HCT116 (cell line): ENCODE results near the gene OPCML. TPM values are rescaled to one million over a fixed set of nuclear protein-coding genes. Genes with fewer than 3 reads are reported as not detected.

Experiments used
- ATAC-seq: fragments of 200-7000 bp; cut with Tn5 transposase; 2 replicates; pipeline ENCODE4 v1.9.1; 2020; ENCODE audit warnings: mild to moderate bottlenecking, moderate library complexity
- BruUV-seq: library from RNA; stranded (reverse); fragments of 400-500 nt; replicated peaks from 2 replicates; lab custom pipeline; 2021; lab: Mats Ljungman, UMichigan
- CTCF ChIA-PET: fragments of 300-600 bp; sonication (Branson Sonifier 250); formaldehyde crosslinking; loops from one replicate; lab custom pipeline; 2021; ENCODE audit warnings: antibody characterized with exemption; lab: Charles Lee
- POLR2A ChIA-PET: fragments of 300-600, 350-600 bp; sonication (Branson Sonifier 250); formaldehyde crosslinking; loops from one replicate; lab custom pipeline; 2021; ENCODE audit warnings: antibody characterized with exemption; lab: Charles Lee
- RAD21 ChIA-PET, 2 experiments: fragments of 300-600 bp; sonication (Branson Sonifier 250); formaldehyde crosslinking; loops; one replicate each; lab custom pipeline; 2023; ENCODE audit warnings: low total read pairs in 2 of 2; ENCODE audit not compliant: uncharacterized antibody in 2 of 2, unreplicated experiment in 2 of 2, low non-redundant PET in 1 of 2; lab: Charles Lee
- DNase-seq: peaks from one replicate; pipeline ENCODE4 v3.0.0-alpha.2; 2010; ENCODE audit warnings: low read depth, low spot score
- H2AFZ ChIP-seq: fragments of 200-600 bp; shearing (Covaris generic), sonication (generic); 2 replicates; pipeline ENCODE4 v1.6.1; 2017; ENCODE audit warnings: low read depth, mixed run types, mixed read lengths, antibody characterized with exemption, low read length; ENCODE audit not compliant: poor library complexity, severe bottlenecking
- H3K27ac ChIP-seq: 2 replicates; pipeline ENCODE4 v1.5.1; 2012; ENCODE audit warnings: low read depth, low read length
- H3K27me3 ChIP-seq: fragments of 200-600 bp; sonication (generic); 2 replicates; pipeline ENCODE4 v1.6.1; 2016; ENCODE audit warnings: mixed run types, low read length, mixed read lengths; ENCODE audit not compliant: insufficient read depth
- H3K36me3 ChIP-seq, 2 experiments: fragments of 200-500 bp in 1 of 2; fragments of 200-600 bp in 1 of 2; sonication (Bioruptor generic) in 1 of 2; sonication (generic) in 1 of 2; 2 replicates each; pipeline versions ENCODE4 v1.5.1 to v1.6.1; 2014 to 2016; ENCODE audit warnings: low read length in 2 of 2, inconsistent platforms in 1 of 2, mixed read lengths in 1 of 2, mixed run types in 1 of 2; ENCODE audit not compliant: insufficient read depth in 2 of 2, control insufficient read depth in 1 of 2
- H3K4me1 ChIP-seq, 2 experiments: fragments of 200-600 bp in 1 of 2; sonication (generic) in 1 of 2; 2 replicates each; pipeline versions ENCODE4 v1.5.1 to v1.6.1; 2012 to 2017; ENCODE audit warnings: low read length in 2 of 2, inconsistent platforms in 1 of 2, mild to moderate bottlenecking in 1 of 2, mixed read lengths in 1 of 2, mixed run types in 1 of 2, moderate library complexity in 1 of 2; ENCODE audit not compliant: insufficient read depth in 2 of 2, control insufficient read depth in 1 of 2
- H3K4me2 ChIP-seq: fragments of 200-600 bp; sonication (generic); 2 replicates; pipeline ENCODE4 v1.6.1; 2017; ENCODE audit warnings: mixed run types, low read length, mixed read lengths
- H3K4me3 ChIP-seq, 2 experiments: fragments of 200-600 bp in 1 of 2; sonication (generic) in 1 of 2; replicated peaks in 1 of 2; 2 replicates each; pipeline ENCODE4 v1.5.1; 2011 to 2016; ENCODE audit warnings: low read length in 2 of 2, control low read depth in 1 of 2, low read depth in 1 of 2, mild to moderate bottlenecking in 1 of 2, mixed read lengths in 1 of 2, mixed run types in 1 of 2
- H3K79me2 ChIP-seq: fragments of 200-600 bp; sonication (generic); 2 replicates; pipeline ENCODE4 v1.6.1; 2017; ENCODE audit warnings: mild to moderate bottlenecking, mixed run types, low read length, moderate library complexity, mixed read lengths; ENCODE audit not compliant: insufficient read depth
- H3K9ac ChIP-seq: fragments of 200-600 bp; sonication (generic); 2 replicates; pipeline ENCODE4 v1.6.1; 2016; ENCODE audit warnings: low read length, mixed read lengths
- H3K9me2 ChIP-seq: fragments of 200-600 bp; sonication (generic), shearing (Covaris generic); 2 replicates; pipeline ENCODE4 v1.6.1; 2017; ENCODE audit warnings: mixed run types, mild to moderate bottlenecking, moderate library complexity; ENCODE audit not compliant: insufficient read depth
- H3K9me3 ChIP-seq, 2 experiments: fragments of 200-500 bp in 1 of 2; fragments of 200-600 bp in 1 of 2; sonication (Bioruptor generic) in 1 of 2; sonication (generic) in 1 of 2; 2 replicates each; pipeline ENCODE4 v1.6.1; 2014 to 2017; ENCODE audit warnings: low read length in 2 of 2, mixed read lengths in 2 of 2, inconsistent platforms in 1 of 2, low read depth in 1 of 2, mild to moderate bottlenecking in 1 of 2, mixed run types in 1 of 2, moderate library complexity in 1 of 2; ENCODE audit not compliant: control insufficient read depth in 1 of 2, insufficient read depth in 1 of 2
- H4K20me1 ChIP-seq: fragments of 200-600 bp; sonication (generic), shearing (Covaris generic); 2 replicates; pipeline ENCODE4 v1.6.1; 2017; ENCODE audit warnings: mixed run types, mild to moderate bottlenecking, moderate library complexity; ENCODE audit not compliant: insufficient read depth
- CEBPB ChIP-seq: IDR thresholded peaks from 2 replicates; pipeline ENCODE4 v1.6.1; 2012; ENCODE audit warnings: low read depth
- EGR1 ChIP-seq: IDR thresholded peaks from 2 replicates; pipeline ENCODE4 v1.6.1; 2012; ENCODE audit warnings: low read depth
- ELF1 ChIP-seq: IDR thresholded peaks from 2 replicates; pipeline ENCODE4 v1.6.1; 2012; ENCODE audit warnings: low read depth, borderline replicate concordance
- EZH2 ChIP-seq: fragments of 200-600 bp; sonication (generic); IDR thresholded peaks from 2 replicates; pipeline ENCODE4 v1.6.1; 2017; ENCODE audit warnings: antibody characterized with exemption, mixed run types
- FOSL1 ChIP-seq: IDR thresholded peaks from 2 replicates; pipeline ENCODE4 v1.6.1; 2012; ENCODE audit warnings: low read depth
- JUND ChIP-seq: IDR thresholded peaks from 2 replicates; pipeline ENCODE4 v1.6.1; 2012
- POLR2A ChIP-seq: IDR thresholded peaks from 2 replicates; pipeline ENCODE4 v1.7.0; 2011; ENCODE audit warnings: borderline replicate concordance; ENCODE audit not compliant: insufficient read depth, insufficient read length; ENCODE audit errors: extremely low read depth
- POLR2AphosphoS5 ChIP-seq: IDR thresholded peaks from 2 replicates; pipeline ENCODE4 v1.6.1; 2011; ENCODE audit warnings: mild to moderate bottlenecking, low read depth, low read length, moderate library complexity
- SP1 ChIP-seq: IDR thresholded peaks from 2 replicates; pipeline ENCODE4 v1.6.1; 2012; ENCODE audit warnings: low read depth
- YY1 ChIP-seq: IDR thresholded peaks from 2 replicates; pipeline ENCODE4 v1.6.1; 2011; ENCODE audit warnings: low read length, low read depth, moderate library complexity, mild to moderate bottlenecking; ENCODE audit not compliant: insufficient replicate concordance; ENCODE audit errors: extremely low read depth
- intact Hi-C: fragments of 100-400 bp; cut with micrococcal nuclease; formaldehyde crosslinking; loops from 2 replicates; pipeline ENCODE4 v1.10.0; 2022
- total RNA-seq: library from RNA; stranded (reverse); gene quantifications from one replicate; pipeline ENCODE4 v1.2.1, GENCODE V29; 2021; ENCODE audit not compliant: unreplicated experiment
- TF ChIP-seq, protein P1 (sequence below): IDR thresholded peaks from 2 replicates; pipeline ENCODE4 v1.6.1; 2012; ENCODE audit warnings: low read depth

Gene OPCML
- total RNA-seq, 1 experiment from 2014 or later: not detected

DNA sequence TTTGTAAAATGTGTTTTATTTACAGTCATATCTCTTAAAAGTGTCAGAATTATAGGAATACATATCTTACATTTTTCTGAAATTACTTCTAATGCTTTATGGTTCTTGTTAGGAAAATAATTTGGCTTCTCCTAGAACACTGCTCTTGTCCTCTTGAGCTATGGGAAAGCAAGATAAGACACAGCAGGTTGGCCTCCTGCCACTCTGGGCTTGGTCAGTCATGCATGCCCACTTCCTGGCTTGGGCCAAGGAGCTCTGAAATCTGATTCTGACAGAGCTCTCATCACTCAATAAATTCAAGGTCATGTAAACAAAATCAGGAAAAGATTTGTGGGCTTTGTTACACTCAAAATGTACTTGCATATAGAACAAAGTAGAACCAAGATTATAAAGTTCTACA is 1036.0 kb downstream of the OPCML start:
- no peak overlapping the region for H3K27ac ChIP-seq
- no peak overlapping the region for H3K9ac ChIP-seq
- no peak overlapping the region for H3K4me2 ChIP-seq
- ATAC-seq: no peak
- H3K79me2 ChIP-seq: no peaks in the 10 kb centered on the region
- no peak for DNase-seq
- no TSS peak for BruUV-seq
- H2AFZ ChIP-seq: no peak overlapping the region
- ChIA-PET CTCF (no interaction called here), RAD21 (no interaction called here), POLR2A (no interaction called here)
- no peaks in the 10 kb centered on the region for H3K27me3 ChIP-seq
- no peaks in the 10 kb centered on the region for H3K4me1 ChIP-seq
- TF ChIP-seq CEBPB (no peak), JUND (no peak), POLR2AphosphoS5 (no peak), SP1 (no peak), EGR1 (no peak), ELF1 (no peak), EZH2 (no peak), POLR2A (no peak), FOSL1 (no peak), YY1 (no peak)
- TF ChIP-seq, protein P1, sequence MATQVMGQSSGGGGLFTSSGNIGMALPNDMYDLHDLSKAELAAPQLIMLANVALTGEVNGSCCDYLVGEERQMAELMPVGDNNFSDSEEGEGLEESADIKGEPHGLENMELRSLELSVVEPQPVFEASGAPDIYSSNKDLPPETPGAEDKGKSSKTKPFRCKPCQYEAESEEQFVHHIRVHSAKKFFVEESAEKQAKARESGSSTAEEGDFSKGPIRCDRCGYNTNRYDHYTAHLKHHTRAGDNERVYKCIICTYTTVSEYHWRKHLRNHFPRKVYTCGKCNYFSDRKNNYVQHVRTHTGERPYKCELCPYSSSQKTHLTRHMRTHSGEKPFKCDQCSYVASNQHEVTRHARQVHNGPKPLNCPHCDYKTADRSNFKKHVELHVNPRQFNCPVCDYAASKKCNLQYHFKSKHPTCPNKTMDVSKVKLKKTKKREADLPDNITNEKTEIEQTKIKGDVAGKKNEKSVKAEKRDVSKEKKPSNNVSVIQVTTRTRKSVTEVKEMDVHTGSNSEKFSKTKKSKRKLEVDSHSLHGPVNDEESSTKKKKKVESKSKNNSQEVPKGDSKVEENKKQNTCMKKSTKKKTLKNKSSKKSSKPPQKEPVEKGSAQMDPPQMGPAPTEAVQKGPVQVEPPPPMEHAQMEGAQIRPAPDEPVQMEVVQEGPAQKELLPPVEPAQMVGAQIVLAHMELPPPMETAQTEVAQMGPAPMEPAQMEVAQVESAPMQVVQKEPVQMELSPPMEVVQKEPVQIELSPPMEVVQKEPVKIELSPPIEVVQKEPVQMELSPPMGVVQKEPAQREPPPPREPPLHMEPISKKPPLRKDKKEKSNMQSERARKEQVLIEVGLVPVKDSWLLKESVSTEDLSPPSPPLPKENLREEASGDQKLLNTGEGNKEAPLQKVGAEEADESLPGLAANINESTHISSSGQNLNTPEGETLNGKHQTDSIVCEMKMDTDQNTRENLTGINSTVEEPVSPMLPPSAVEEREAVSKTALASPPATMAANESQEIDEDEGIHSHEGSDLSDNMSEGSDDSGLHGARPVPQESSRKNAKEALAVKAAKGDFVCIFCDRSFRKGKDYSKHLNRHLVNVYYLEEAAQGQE: no peak
- H3K9me2 ChIP-seq: no peaks in the 10 kb centered on the region
- intact Hi-C loops: no loop called here
- peaks cover 8 to 23% of the 10 kb centered on the region in 2 experiments; a peak in 2 of 4 replicates for H3K9me3 ChIP-seq
- H3K4me3 ChIP-seq: no peak overlapping the region
- H4K20me1 ChIP-seq: no peaks in the 10 kb centered on the region
- no peaks in the 10 kb centered on the region for H3K36me3 ChIP-seq
